HEK293T (cell line): Measurements from ENCODE around the gene ARL15.

Source experiments
- ARNT ChIP-seq: fragments of 450-650 bp; IDR thresholded peaks from 2 replicates; pipeline ENCODE4 v1.6.1; 2017; ENCODE audit warnings: mild to moderate bottlenecking
- BHLHE40 ChIP-seq: fragments of 450-650 bp; IDR thresholded peaks from 2 replicates; pipeline ENCODE4 v1.6.1; 2016; ENCODE audit warnings: mild to moderate bottlenecking, moderate library complexity, borderline replicate concordance
- CTBP1 ChIP-seq: fragments of 450-650 bp; IDR thresholded peaks from 2 replicates; pipeline ENCODE4 v1.6.1; 2016; ENCODE audit warnings: borderline replicate concordance
- FOXA1 ChIP-seq: fragments of 450-650 bp; IDR thresholded peaks from 2 replicates; pipeline ENCODE4 v1.6.1; 2016; ENCODE audit warnings: mild to moderate bottlenecking
- FOXK2 ChIP-seq: fragments of 450-650 bp; IDR thresholded peaks from 2 replicates; pipeline ENCODE4 v1.6.1; 2016; ENCODE audit warnings: mild to moderate bottlenecking
- FOXM1 ChIP-seq: fragments of 450-650 bp; IDR thresholded peaks from 2 replicates; pipeline ENCODE4 v1.6.1; 2017; ENCODE audit warnings: mild to moderate bottlenecking, borderline replicate concordance
- L3MBTL2 ChIP-seq: fragments of 450-650 bp; conservative IDR thresholded peaks from 2 replicates; pipeline ENCODE4 v1.6.1; 2016; ENCODE audit warnings: mild to moderate bottlenecking
- NFRKB ChIP-seq: fragments of 450-650 bp; IDR thresholded peaks from 2 replicates; pipeline ENCODE4 v1.6.1; 2016; ENCODE audit warnings: mild to moderate bottlenecking, moderate library complexity
- PKNOX1 ChIP-seq: fragments of 450-650 bp; IDR thresholded peaks from 2 replicates; pipeline ENCODE4 v1.6.1; 2016
- SP1 ChIP-seq: fragments of 450-650 bp; IDR thresholded peaks from 2 replicates; pipeline ENCODE4 v1.6.1; 2017
- SUZ12 ChIP-seq: fragments of 450-650 bp; IDR thresholded peaks from 2 replicates; pipeline ENCODE4 v1.6.1; 2016; ENCODE audit warnings: mild to moderate bottlenecking
- TARDBP ChIP-seq: fragments of 450-650 bp; IDR thresholded peaks from 2 replicates; pipeline ENCODE4 v1.6.1; 2016
- ZNF384 ChIP-seq: fragments of 450-650 bp; IDR thresholded peaks from 2 replicates; pipeline ENCODE4 v1.6.1; 2016

GRCh38 chr5:53994148-53994547 is 316.2 kb downstream of the ARL15 start:
- TF ChIP-seq BHLHE40: no peak
- TF ChIP-seq ZNF384: no peak
- TF ChIP-seq FOXA1: no peak
- no peak for TF ChIP-seq FOXK2
- TF ChIP-seq ARNT: no peak
- no peak for TF ChIP-seq TARDBP
- TF ChIP-seq PKNOX1: no peak
- TF ChIP-seq SUZ12: no peak
- no peak for TF ChIP-seq SP1
- TF ChIP-seq FOXM1: no peak
- TF ChIP-seq NFRKB: no peak
- TF ChIP-seq L3MBTL2: no peak
- TF ChIP-seq CTBP1: no peak
